H1 (cell line): ENCODE results near the gene RNF20. TPM values are rescaled to one million over a fixed set of nuclear protein-coding genes. Genes with fewer than 3 reads are reported as not detected.

Experiments used
- CBX8 ChIP-seq: fragments of 300-800, 300-1000 bp; sonication (generic); IDR thresholded peaks from 2 replicates; pipeline ENCODE4 v1.7.1; 2016; ENCODE audit warnings: low read depth, low read length, borderline replicate concordance
- CEBPB ChIP-seq: IDR thresholded peaks from 2 replicates; pipeline ENCODE4 v1.6.1; 2012; ENCODE audit warnings: low read depth, low read length
- CHD2 ChIP-seq: IDR thresholded peaks from 2 replicates; pipeline ENCODE4 v1.6.1; 2012; ENCODE audit warnings: low read length, improper control_type of control experiment
- CREB1 ChIP-seq: IDR thresholded peaks from 2 replicates; pipeline ENCODE4 v1.6.1; 2012; ENCODE audit warnings: inconsistent platforms
- KDM1A ChIP-seq: fragments of 200-600, 300-600 bp; sonication (generic); IDR thresholded peaks from 2 replicates; pipeline ENCODE4 v1.7.1; 2016; ENCODE audit warnings: mild to moderate bottlenecking, low read length, borderline replicate concordance
- PHF8 ChIP-seq: fragments of 200-600 bp; sonication (generic); conservative IDR thresholded peaks from 2 replicates; pipeline ENCODE4 v1.7.1; 2012; ENCODE audit warnings: low read depth, mild to moderate bottlenecking, inconsistent platforms, low read length, moderate library complexity
- POLR2A ChIP-seq, 2 experiments: IDR thresholded peaks; 1 replicate in 1 of 2; 2 replicates in 1 of 2; pipeline ENCODE4 v1.6.1; 2011; ENCODE audit warnings: low read depth in 2 of 2, low read length in 2 of 2, mild to moderate bottlenecking in 2 of 2; ENCODE audit errors: control extremely low read depth in 1 of 2
- TAF7 ChIP-seq: optimal IDR thresholded peaks from 2 replicates; pipeline ENCODE3; 2011; ENCODE audit warnings: low read depth, mild to moderate bottlenecking, inconsistent platforms, low read length, moderate library complexity, borderline replicate concordance
- polyA plus RNA-seq, 7 experiments: library from polyadenylated mRNA; depleted of rRNA in 3 of 7; stranded (reverse) in 5 of 7; unstranded in 2 of 7; fragments of >200 nt in 5 of 7; fragments of 200-250 nt in 2 of 7; gene quantifications; 1 replicate in 5 of 7; 2 replicates in 1 of 7; 4 replicates in 1 of 7; pipeline versions ENCODE4 v1.2.1 to v1.2.3, GENCODE V29; 2011 to 2013; ENCODE audit warnings: missing spikeins in 2 of 7, mixed read lengths in 2 of 7
- small RNA-seq: library from polyadenylated mRNA; stranded (forward); fragments of <200 nt; extraction: miRNeasy Mini kit (QIAGEN cat#:217004); gene quantifications from one replicate; pipeline ENCODE3, GENCODE V24; 2013; ENCODE audit not compliant: insufficient read depth
- total RNA-seq: library from RNA; stranded (reverse); fragmentation: NEBNext Ultra II Directional; extraction: Animal tissue kit (Norgen Biotek cat#: 25700); gene quantifications from 2 replicates; pipeline ENCODE4 v1.2.1, GENCODE V29; 2021
- TF ChIP-seq, protein P1 (sequence below): IDR thresholded peaks from 2 replicates; pipeline ENCODE4 v1.6.1; 2011; ENCODE audit warnings: low read length, improper control_type of control experiment
- TF ChIP-seq, protein P2 (sequence below): IDR thresholded peaks from 2 replicates; pipeline ENCODE4 v1.6.1; 2012; ENCODE audit warnings: low read length, inconsistent platforms

Gene RNF20
- total and polyA plus RNA-seq, 2 of the 8 experiments (the other 6 are each of a cell fraction or from before 2014, with no cell fraction given): 9.4 to 65.2 TPM

DNA sequence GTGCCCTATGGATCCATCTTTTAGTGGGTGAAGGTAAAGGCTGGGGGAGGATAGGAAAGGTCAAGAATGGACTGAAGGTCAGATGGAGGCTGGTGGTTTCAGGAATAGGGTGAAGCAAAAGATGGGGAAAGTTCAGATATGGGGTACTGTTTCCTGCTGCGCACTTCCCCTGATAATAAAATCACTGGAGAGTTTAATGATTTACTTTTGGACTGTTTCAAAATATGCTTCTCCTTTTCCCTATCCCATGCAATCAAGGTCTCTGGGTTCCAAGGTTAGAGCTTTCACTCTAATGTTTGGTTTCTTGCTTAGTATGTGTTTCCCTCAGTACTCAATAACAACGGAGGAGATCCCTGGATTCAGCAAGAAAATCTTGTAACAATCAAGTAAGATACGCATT, 71.9 kb downstream of the RNF20 start (continued):
- TF ChIP-seq CHD2 (no peak), POLR2A (IDR thresholded peaks at IDR 0.05; ENCODE audit: control extremely low read depth in 1 of 2, low read depth in 2 of 2, low read length in 2 of 2) (no peak), PHF8 (no peak), CEBPB (no peak), KDM1A (no peak), TAF7 (no peak), CBX8 (no peak), CREB1 (no peak)
- TF ChIP-seq, protein P1, sequence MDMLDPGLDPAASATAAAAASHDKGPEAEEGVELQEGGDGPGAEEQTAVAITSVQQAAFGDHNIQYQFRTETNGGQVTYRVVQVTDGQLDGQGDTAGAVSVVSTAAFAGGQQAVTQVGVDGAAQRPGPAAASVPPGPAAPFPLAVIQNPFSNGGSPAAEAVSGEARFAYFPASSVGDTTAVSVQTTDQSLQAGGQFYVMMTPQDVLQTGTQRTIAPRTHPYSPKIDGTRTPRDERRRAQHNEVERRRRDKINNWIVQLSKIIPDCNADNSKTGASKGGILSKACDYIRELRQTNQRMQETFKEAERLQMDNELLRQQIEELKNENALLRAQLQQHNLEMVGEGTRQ: no peak
- TF ChIP-seq, protein P2, sequence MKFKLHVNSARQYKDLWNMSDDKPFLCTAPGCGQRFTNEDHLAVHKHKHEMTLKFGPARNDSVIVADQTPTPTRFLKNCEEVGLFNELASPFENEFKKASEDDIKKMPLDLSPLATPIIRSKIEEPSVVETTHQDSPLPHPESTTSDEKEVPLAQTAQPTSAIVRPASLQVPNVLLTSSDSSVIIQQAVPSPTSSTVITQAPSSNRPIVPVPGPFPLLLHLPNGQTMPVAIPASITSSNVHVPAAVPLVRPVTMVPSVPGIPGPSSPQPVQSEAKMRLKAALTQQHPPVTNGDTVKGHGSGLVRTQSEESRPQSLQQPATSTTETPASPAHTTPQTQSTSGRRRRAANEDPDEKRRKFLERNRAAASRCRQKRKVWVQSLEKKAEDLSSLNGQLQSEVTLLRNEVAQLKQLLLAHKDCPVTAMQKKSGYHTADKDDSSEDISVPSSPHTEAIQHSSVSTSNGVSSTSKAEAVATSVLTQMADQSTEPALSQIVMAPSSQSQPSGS: no peak

Small RNAs within 50 kb of the gene (small RNA-seq; reads per million reads assigned to genes)
- gene AL353621.1: not detected

Other genes with a start within 250 kb of the RNF20 start
- 0.17 TPM in 1 of 2 replicates, not detected in the other for gene BAAT, start 148.8 kb upstream of the RNF20 start, total RNA-seq
- gene BAAT, start 148.8 kb upstream of the RNF20 start, polyA plus RNA-seq (2011; rRNA removed): 0.08 and 0.09 TPM in 2 replicates
- gene MRPL50, start 135.2 kb upstream of the RNF20 start, total RNA-seq: 24.0 and 25.1 TPM in 2 replicates
- gene MRPL50, start 135.2 kb upstream of the RNF20 start, polyA plus RNA-seq (2011; rRNA removed): 8.4 and 17.8 TPM in 2 replicates
- gene ZNF189, start 135.0 kb upstream of the RNF20 start, total RNA-seq: 11.9 and 12.3 TPM in 2 replicates
- gene ZNF189, start 135.0 kb upstream of the RNF20 start, polyA plus RNA-seq (2011; rRNA removed): 1.1 and 1.9 TPM in 2 replicates
- not detected in 2 replicates for gene ALDOB, start 98.1 kb upstream of the RNF20 start, total RNA-seq
- gene ALDOB, start 98.1 kb upstream of the RNF20 start, polyA plus RNA-seq (2011; rRNA removed): not detected in 2 replicates
- not detected in 2 replicates for gene PPP3R2, start 61.1 kb downstream of the RNF20 start, total RNA-seq
- not detected in 2 replicates for gene PPP3R2, start 61.1 kb downstream of the RNF20 start, polyA plus RNA-seq (2011; rRNA removed)
- 0.04 TPM in 1 of 2 replicates, not detected in the other for gene GRIN3A, start 204.8 kb downstream of the RNF20 start, total RNA-seq
- gene GRIN3A, start 204.8 kb downstream of the RNF20 start, polyA plus RNA-seq (2011; rRNA removed): not detected in 2 replicates